IMR-90 (cell line): ENCODE data around the gene IRAK2.

Source experiments
- BHLHE40 ChIP-seq: fragments of 150-350 bp; IDR thresholded peaks from 2 replicates; pipeline ENCODE4 v1.6.1; 2016; ENCODE audit warnings: mild to moderate bottlenecking, low read depth, low read length
- MAZ ChIP-seq: IDR thresholded peaks from 2 replicates; pipeline ENCODE4 v1.6.1; 2012; ENCODE audit warnings: low read depth, mild to moderate bottlenecking, low read length, improper control_type of control experiment, moderate library complexity, borderline replicate concordance
- MXI1 ChIP-seq: IDR thresholded peaks from 2 replicates; pipeline ENCODE4 v1.6.1; 2012; ENCODE audit warnings: low read depth, mild to moderate bottlenecking, low read length, moderate library complexity, borderline replicate concordance
- POLR2A ChIP-seq: IDR thresholded peaks from 2 replicates; pipeline ENCODE4 v1.6.1; 2012; ENCODE audit warnings: mild to moderate bottlenecking, low read depth, low read length
- RAD21 ChIP-seq: IDR thresholded peaks from 2 replicates; pipeline ENCODE4 v1.6.1; 2012; ENCODE audit warnings: low read length, improper control_type of control experiment
- USF2 ChIP-seq: fragments of 150-350 bp; IDR thresholded peaks from 2 replicates; pipeline ENCODE4 v1.6.1; 2017; ENCODE audit warnings: mild to moderate bottlenecking, antibody characterized with exemption, low read length, low read depth
- TF ChIP-seq, protein P1 (sequence below): conservative IDR thresholded peaks from 2 replicates; pipeline ENCODE4 v1.5.1; 2012; ENCODE audit warnings: mild to moderate bottlenecking, low read depth, low read length, improper control_type of control experiment

GRCh38 chr3:10259036-10259435 is 94.3 kb downstream of the IRAK2 start:
- TF ChIP-seq POLR2A: no peak
- no peak for TF ChIP-seq USF2
- TF ChIP-seq, protein P1, sequence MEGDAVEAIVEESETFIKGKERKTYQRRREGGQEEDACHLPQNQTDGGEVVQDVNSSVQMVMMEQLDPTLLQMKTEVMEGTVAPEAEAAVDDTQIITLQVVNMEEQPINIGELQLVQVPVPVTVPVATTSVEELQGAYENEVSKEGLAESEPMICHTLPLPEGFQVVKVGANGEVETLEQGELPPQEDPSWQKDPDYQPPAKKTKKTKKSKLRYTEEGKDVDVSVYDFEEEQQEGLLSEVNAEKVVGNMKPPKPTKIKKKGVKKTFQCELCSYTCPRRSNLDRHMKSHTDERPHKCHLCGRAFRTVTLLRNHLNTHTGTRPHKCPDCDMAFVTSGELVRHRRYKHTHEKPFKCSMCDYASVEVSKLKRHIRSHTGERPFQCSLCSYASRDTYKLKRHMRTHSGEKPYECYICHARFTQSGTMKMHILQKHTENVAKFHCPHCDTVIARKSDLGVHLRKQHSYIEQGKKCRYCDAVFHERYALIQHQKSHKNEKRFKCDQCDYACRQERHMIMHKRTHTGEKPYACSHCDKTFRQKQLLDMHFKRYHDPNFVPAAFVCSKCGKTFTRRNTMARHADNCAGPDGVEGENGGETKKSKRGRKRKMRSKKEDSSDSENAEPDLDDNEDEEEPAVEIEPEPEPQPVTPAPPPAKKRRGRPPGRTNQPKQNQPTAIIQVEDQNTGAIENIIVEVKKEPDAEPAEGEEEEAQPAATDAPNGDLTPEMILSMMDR: no peak
- TF ChIP-seq RAD21: no peak
- TF ChIP-seq MAZ: no peak
- no peak for TF ChIP-seq BHLHE40
- TF ChIP-seq MXI1: no peak
